ENCODE data around the gene SLC25A19.

GRCh38 chr17:75240394-75241142 lies 48.7 kb downstream of the SLC25A19 start:
- TF ChIP-seq CTCF (conservative IDR thresholded peaks at IDR 0.05; ENCODE audit: low read length) (peak; percentile 100), EZH2phosphoT487 (IDR thresholded peaks at IDR 0.05; ENCODE audit: borderline replicate concordance, low read depth, low read length) (no peak)
